Heart right ventricle (tissue), 16 donors: ENCODE data around the gene EXOC2. TPM values are rescaled to one million over a fixed set of nuclear protein-coding genes. Genes with fewer than 3 reads are reported as not detected.

Experiments
- ATAC-seq, 8 donors: fragments of 200-7000 bp; cut with Tn5 transposase; one replicate each; pipeline ENCODE4 v1.9.1; 2020; ENCODE audit warnings: mild to moderate bottlenecking in 8 of 8, moderate library complexity in 8 of 8, moderate number of reproducible peaks in 1 of 8
- DNase-seq, 2 donors: peaks; one replicate each; pipeline ENCODE4 v3.0.0-alpha.2; 2020
- H3K27ac ChIP-seq, 10 donors: fragments of 200-600 bp; sonication (generic) in 2 of 10; one replicate each; pipeline versions ENCODE4 v1.5.0 to v1.8.0; 2020 to 2022; ENCODE audit warnings: mild to moderate bottlenecking in 3 of 10
- H3K27me3 ChIP-seq, 7 donors: fragments of 200-600 bp; one replicate each; pipeline ENCODE4 v1.8.0; 2021 to 2022; ENCODE audit warnings: mild to moderate bottlenecking in 2 of 7
- H3K36me3 ChIP-seq, 9 donors: fragments of 200-600 bp; sonication (generic) in 1 of 9; one replicate each; pipeline versions ENCODE4 v1.5.0 to v1.8.0; 2020 to 2022; ENCODE audit warnings: mild to moderate bottlenecking in 2 of 9
- H3K4me1 ChIP-seq, 9 donors: fragments of 200-600 bp; sonication (generic) in 1 of 9; one replicate each; pipeline versions ENCODE4 v1.5.0 to v1.8.0; 2020 to 2022; ENCODE audit warnings: mild to moderate bottlenecking in 4 of 9
- H3K4me3 ChIP-seq, 10 donors: fragments of 200-600 bp; sonication (generic) in 2 of 10; one replicate each; pipeline versions ENCODE4 v1.5.0 to v1.8.0; 2020 to 2022; ENCODE audit warnings: mild to moderate bottlenecking in 7 of 10, moderate library complexity in 2 of 10
- H3K9me3 ChIP-seq, 11 donors: fragments of 200-600 bp in 10 of 11; sonication (generic) in 2 of 11; one replicate each; pipeline versions ENCODE4 v1.5.0 to v1.8.0; 2013 to 2022; ENCODE audit warnings: mild to moderate bottlenecking in 2 of 11, control low read depth in 1 of 11, moderate library complexity in 1 of 11
- WGBS, 2 donors: extraction: QIAGEN DNeasy Blood & Tissue Kit; methylation state at CpG; one replicate each; pipeline ENCODE4 v1.1.7; 2013; ENCODE audit warnings: inconsistent platforms in 1 of 2; 5-methylcytosine and 5-hydroxymethylcytosine counted together
- intact Hi-C, 10 donors: fragments of 100-400 bp; cut with DNase I; formaldehyde crosslinking; loops; one replicate each; pipeline versions ENCODE4 v1.11.1 to v1.14.2; 2022
- polyA plus RNA-seq, 2 donors: library from polyadenylated mRNA; stranded (reverse); fragments of 200-250 nt; gene quantifications; one replicate each; pipeline ENCODE4 v1.2.3, GENCODE V29; 2013
- total RNA-seq, 10 donors: library from RNA; stranded (reverse); fragmentation: NEBNext Ultra II Directional in 3 of 10; extraction: Animal tissue kit (Norgen Biotek cat#: 25700) in 3 of 10; gene quantifications; one replicate each; pipeline versions ENCODE4 v1.2.1 to v1.2.4, GENCODE V29; 2021 to 2023
- TF ChIP-seq, protein P1 (sequence below), 9 donors: fragments of 200-600 bp; sonication (generic) in 2 of 9; IDR thresholded peaks; one replicate each; pipeline versions ENCODE4 v1.5.0 to v1.8.0; 2021 to 2022; ENCODE audit warnings: antibody characterized with exemption in 9 of 9, mild to moderate bottlenecking in 5 of 9, moderate library complexity in 1 of 9
- donor health status: Arrhythmogenic right ventricular cardiomyopathy.
- donor health status: ischemic (EF 13 %, LVEDD 7.1; RV severe dilation, severe dysfunction).
- donor health status: healthy with polysubstance abuse.
- donor health status: DM: no; HTN: yes; CAD: no.
- donor health status: DM: no; HTN: no; CAD: no.
- donor health status: ischemic (EF 25% LVEDD 6.9; RV normal size, moderate dysfunction).
- donor health status: ischemic (EF 25% LVEDD 5.7; RV mildly dilated, moderate dysfunction).
- donor health status: healthy.
- donor health status: DM: yes; HTN: yes; CAD: no.
- donor health status: Ischemic cardiomyopathy.
- donor health status: ischemic (EF 35%, LVEDD 5.7; RV mildly dilated, moderate dysfunction).
- donor health status: nonischemic (EF 11% LVEDD 7.7; RV severe dilation, severe dysfunction).
- donor health status: DM: yes; HTN: yes; CAD: no.
- donor health status: PGD.
- donor health status: ischemic (EF 29% LVEDD 5.4; RV normal size, mild dysfunction).
- donor health status: nonischemic (EF 23%, LVEDD 6.1; RV moderate dilation, normal function).

The EXOC2 gene
- total and polyA plus RNA-seq, 12 donors, result 4.0 to 18.4 (median 12.9) TPM

DNA sequence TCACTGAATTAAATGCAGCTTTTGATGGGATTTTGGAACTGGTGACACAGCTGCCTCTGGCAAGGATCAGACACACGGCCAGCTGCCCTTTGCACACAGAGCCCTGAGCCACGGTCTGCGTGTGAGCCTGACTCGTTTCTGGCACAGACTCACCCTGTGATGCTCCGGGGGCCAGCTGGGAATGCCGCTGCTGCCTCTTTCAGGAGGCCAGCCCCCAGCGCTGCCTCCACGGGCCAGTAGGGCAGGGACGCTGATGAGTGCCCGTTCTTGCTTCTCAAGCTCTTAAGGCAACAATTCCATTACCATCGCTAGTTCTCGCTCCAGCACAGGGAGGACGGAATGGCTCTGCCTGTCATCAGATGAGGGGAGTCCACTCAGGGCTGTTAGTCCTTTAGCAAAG is 239.8 kb downstream of the EXOC2 start:
- intact Hi-C loops, result no loop called here
- DNase-seq (peak in 1 of 2 donors; percentile 36), ATAC-seq (peak in 2 of 8 donors; percentile 43 to 79)
- 61 to 66% methylated on average over 13 of the region's 13 CpGs for WGBS, 2 donors
- Histone ChIP-seq H3K27ac (no peak overlapping the region), H3K36me3 (no peaks in the 10 kb centered on the region), H3K27me3 (peaks cover 0 to 10% (median 0%) of the 10 kb centered on the region in 7 donors), H3K4me1 (no peaks in the 10 kb centered on the region), H3K4me3 (no peak overlapping the region), H3K9me3 (peaks cover 0 to 2% (median 0%) of the 10 kb centered on the region in 11 donors)
- TF ChIP-seq, protein P1, sequence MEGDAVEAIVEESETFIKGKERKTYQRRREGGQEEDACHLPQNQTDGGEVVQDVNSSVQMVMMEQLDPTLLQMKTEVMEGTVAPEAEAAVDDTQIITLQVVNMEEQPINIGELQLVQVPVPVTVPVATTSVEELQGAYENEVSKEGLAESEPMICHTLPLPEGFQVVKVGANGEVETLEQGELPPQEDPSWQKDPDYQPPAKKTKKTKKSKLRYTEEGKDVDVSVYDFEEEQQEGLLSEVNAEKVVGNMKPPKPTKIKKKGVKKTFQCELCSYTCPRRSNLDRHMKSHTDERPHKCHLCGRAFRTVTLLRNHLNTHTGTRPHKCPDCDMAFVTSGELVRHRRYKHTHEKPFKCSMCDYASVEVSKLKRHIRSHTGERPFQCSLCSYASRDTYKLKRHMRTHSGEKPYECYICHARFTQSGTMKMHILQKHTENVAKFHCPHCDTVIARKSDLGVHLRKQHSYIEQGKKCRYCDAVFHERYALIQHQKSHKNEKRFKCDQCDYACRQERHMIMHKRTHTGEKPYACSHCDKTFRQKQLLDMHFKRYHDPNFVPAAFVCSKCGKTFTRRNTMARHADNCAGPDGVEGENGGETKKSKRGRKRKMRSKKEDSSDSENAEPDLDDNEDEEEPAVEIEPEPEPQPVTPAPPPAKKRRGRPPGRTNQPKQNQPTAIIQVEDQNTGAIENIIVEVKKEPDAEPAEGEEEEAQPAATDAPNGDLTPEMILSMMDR (IDR thresholded peaks at IDR 0.05), result no peak

DNA sequence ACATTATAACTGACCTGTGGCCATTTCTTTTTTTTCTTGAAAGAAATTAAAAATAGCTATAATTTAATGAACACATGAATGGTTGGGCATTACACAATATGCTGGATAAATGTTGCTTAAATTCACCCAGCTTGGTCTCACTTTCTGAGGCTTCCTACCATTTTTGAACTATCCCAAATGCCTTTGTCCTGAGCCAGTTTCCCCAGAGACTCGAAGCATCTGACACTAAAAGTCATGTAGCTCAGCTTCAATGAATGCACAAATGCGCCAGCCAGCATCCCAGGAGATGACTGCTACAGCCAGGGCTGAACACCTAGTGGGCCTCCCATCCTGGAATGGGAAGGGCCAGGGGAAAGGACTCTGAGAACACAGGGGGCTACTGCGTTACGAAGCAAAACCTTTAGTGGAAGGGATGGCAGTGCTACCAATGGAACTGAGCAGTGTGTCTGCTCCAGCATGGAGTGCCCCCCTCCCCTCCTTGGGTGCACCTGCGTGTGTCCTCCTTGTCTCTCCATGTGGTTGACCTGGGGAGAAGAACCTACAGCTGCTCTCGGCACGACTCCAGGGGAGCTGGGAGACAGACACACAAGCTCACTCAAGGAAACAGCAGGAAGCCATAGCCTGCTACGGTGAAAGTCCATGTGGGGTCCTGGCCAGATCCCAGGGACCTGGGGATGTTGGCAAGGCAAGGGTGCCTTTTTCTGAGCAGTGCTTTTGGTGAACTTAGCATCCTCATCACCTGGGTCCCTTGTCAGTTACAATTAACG is 240.5 kb downstream of the EXOC2 start:
- Histone ChIP-seq H3K36me3 (no peaks in the 10 kb centered on the region), H3K9me3 (no peaks in the 10 kb centered on the region), H3K27ac (no peak overlapping the region), H3K4me1 (no peaks in the 10 kb centered on the region), H3K4me3 (no peak overlapping the region), H3K27me3 (peaks cover 0 to 10% (median 0%) of the 10 kb centered on the region in 7 donors)
- DNase-seq (no peak), ATAC-seq (peak in 1 of 8 donors; percentile 26)
- WGBS, 2 donors, result 73 to 84% methylated on average over 9 of the region's 9 CpGs
- TF ChIP-seq, protein P1 (IDR thresholded peaks at IDR 0.05), result no peak
- intact Hi-C loops, result no loop called here

DNA sequence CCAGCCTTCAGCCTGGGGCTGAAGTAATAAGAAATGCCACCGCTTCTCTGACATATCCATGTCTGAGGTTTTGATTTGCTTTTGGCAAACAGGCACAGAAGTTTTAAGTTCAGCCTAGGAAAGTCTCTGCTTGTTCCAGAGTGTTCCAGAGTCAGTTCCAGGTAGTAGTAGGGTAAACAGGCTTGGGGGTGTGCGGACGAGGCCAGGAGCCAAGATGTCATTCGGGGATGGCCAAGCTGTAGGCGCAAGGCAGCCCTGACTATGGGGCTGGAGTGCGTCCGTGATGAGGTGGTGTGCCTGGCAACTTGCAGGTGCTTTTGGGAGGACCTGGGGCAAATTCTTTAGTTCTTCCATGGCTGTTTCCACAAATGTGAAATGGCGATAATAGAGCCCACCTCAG is 241.1 kb downstream of the EXOC2 start:
- Histone ChIP-seq H3K27ac (no peak overlapping the region), H3K4me1 (no peaks in the 10 kb centered on the region), H3K9me3 (no peaks in the 10 kb centered on the region), H3K36me3 (no peaks in the 10 kb centered on the region), H3K4me3 (no peak overlapping the region), H3K27me3 (peaks cover 0 to 11% (median 0%) of the 10 kb centered on the region in 7 donors)
- 93 to 94% methylated on average over 8 of the region's 8 CpGs for WGBS, 2 donors
- TF ChIP-seq, protein P1 (IDR thresholded peaks at IDR 0.05), result no peak
- ATAC-seq, result no peak
- no peak for DNase-seq
- intact Hi-C loops, result no loop called here

DNA sequence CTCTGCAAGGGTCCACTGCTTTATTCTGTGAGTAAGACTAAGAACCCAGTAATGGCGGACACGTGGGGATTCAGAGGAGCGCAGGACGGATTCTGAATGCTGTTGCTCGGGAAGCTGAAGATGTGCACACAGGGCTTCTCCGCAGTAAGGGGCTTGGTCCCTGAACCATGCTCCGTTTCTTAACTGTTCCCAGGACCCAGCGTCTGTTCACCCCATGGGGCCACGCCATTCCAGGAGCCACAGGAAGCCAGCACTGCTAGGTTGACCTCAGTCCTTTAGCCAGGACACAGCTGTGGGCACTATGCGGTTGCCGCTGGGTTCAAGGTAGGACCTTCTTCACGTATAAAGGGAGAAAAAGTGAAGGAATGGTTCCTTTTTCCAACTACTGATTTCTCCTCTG is 241.6 kb downstream of the EXOC2 start:
- H3K9me3 ChIP-seq, result no peaks in the 10 kb centered on the region
- H3K27ac ChIP-seq, result no peak overlapping the region
- WGBS, 2 donors, result 92 to 93% methylated on average over 12 of the region's 12 CpGs
- DNase-seq, result no peak
- H3K4me1 ChIP-seq, result no peaks in the 10 kb centered on the region
- ATAC-seq, result no peak
- H3K27me3 ChIP-seq, result peaks cover 0 to 10% (median 0%) of the 10 kb centered on the region in 7 donors
- H3K36me3 ChIP-seq, result no peaks in the 10 kb centered on the region
- H3K4me3 ChIP-seq, result no peak overlapping the region
- intact Hi-C loops, result no loop called here
- TF ChIP-seq, protein P1 (IDR thresholded peaks at IDR 0.05), result no peak
